Activated T-cell treated with anti-CD3 and anti-CD28 coated beads, Interleukin-2, amount 50 U/mL, for 4 hours (primary cell): ENCODE data around the gene NFKBIE. TPM values are rescaled to one million over a fixed set of nuclear protein-coding genes. Genes with fewer than 3 reads are reported as not detected.
"Not testable (repeated sequence)": the region's sequence is repeated elsewhere in the genome, so short reads cannot be mapped to it uniquely, and the experiment has no call there.

Experiments
- ATAC-seq, 2 donors: fragments of 200-7000 bp; cut with Tn5 transposase; one replicate each; pipeline ENCODE4 v1.10.0; 2021
- DNase-seq: peaks from one replicate; pipeline ENCODE4 v3.0.0-alpha.2; 2020
- H3K27me3 Mint-ChIP-seq: one replicate; pipeline ENCODE4 v1.8.0; 2021; ENCODE audit warnings: low read depth, mixed read lengths
- H3K36me3 Mint-ChIP-seq: one replicate; pipeline ENCODE4 v1.8.0; 2022; ENCODE audit warnings: mixed read lengths; ENCODE audit not compliant: insufficient read depth
- H3K4me1 Mint-ChIP-seq: one replicate; pipeline ENCODE4 v1.8.0; 2021; ENCODE audit warnings: low read depth, mixed read lengths
- H3K4me3 Mint-ChIP-seq: one replicate; pipeline ENCODE4 v1.8.0; 2021; ENCODE audit warnings: mild to moderate bottlenecking, moderate library complexity, mixed read lengths
- H3K9me3 Mint-ChIP-seq: one replicate; pipeline ENCODE4 v1.8.0; 2021; ENCODE audit warnings: mixed read lengths
- total RNA-seq, 3 donors: library from RNA; stranded (reverse); gene quantifications; one replicate each; pipeline ENCODE4 v1.2.1, GENCODE V29; 2021

Gene NFKBIE, protein sequence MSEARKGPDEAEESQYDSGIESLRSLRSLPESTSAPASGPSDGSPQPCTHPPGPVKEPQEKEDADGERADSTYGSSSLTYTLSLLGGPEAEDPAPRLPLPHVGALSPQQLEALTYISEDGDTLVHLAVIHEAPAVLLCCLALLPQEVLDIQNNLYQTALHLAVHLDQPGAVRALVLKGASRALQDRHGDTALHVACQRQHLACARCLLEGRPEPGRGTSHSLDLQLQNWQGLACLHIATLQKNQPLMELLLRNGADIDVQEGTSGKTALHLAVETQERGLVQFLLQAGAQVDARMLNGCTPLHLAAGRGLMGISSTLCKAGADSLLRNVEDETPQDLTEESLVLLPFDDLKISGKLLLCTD
- 10 to 100 TPM; 30.0 to 36.4 (median 33.1) TPM for total RNA-seq

- Mint-ChIP-seq H3K36me3 (peaks cover 13% of the 10 kb centered on the region), H3K27me3 (peaks cover 17% of the 10 kb centered on the region), H3K9me3 (no peaks in the 10 kb centered on the region), H3K4me1 (peaks cover 50% of the 10 kb centered on the region), H3K4me3 (peak within 1 kb of the TSS; percentile 98)
- ATAC-seq (peak; percentile 71 to 73), DNase-seq (peak; percentile 96)
Measured at GRCh38 chr6:44265007-44265721, at the start of gene NFKBIE. NFKBIE (minus strand) TSS chr6:44265551; CDS start chr6:44265346, 205 bp downstream.

GRCh38 chr6:44314657-44315056 lies 49.3 kb upstream of the NFKBIE start:
- H3K4me3 Mint-ChIP-seq, DNase-seq, H3K9me3 Mint-ChIP-seq, ATAC-seq: not testable (repeated sequence)
- H3K4me1 Mint-ChIP-seq: peaks cover 15% of the 10 kb centered on the region
- peaks cover 19% of the 10 kb centered on the region for H3K36me3 Mint-ChIP-seq
- peaks cover 22% of the 10 kb centered on the region for H3K27me3 Mint-ChIP-seq

DNA sequence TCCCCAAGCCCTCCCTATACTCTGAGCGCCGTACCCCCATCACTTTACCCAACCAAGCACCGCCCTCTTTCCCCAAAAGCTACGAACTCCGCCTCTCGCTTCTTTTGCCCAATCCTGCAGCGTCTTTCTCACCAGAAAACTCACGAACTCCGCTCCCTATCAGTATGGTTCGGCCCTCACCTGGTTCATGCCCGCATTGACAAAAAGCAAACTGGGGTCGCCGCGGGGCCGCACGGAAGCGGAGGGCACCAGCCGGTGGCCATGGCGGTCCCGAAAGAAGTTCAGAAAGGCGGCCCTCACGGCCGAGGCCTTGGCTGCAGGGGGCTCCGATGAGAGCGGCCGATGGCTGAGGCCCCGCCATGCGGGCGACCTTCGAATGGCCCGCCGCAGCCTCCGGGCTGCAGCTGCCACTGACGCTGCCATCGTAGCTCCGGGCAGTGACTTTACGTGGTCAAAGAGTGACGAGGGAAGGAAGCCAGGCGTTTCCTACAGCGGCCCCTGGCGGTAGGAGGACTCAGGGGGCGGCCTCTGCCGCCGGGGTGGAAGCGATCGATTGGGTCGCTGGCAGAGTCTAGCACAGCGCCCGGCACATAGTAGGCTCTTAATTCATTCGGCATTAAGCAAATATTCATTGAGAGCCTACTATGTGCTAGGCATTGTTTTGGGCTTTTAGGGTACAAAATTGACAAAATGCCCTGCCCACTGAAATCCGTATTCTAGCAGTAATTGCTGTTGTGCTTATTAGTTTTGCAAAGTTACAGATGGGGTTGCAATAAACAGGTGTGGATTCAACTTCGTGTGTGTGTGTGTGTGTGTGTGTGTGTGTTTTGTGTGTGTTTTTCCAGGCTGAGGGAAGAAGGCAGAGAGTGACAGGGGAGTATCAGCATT lies 47.8 kb upstream of the NFKBIE start, which contains the start of gene AARS2:
AARS2 (minus strand) TSS at position 447 of the 888 bp plus-strand sequence; CDS start at position 423, 24 bp downstream.
- Mint-ChIP-seq H3K4me1 (peaks cover 15% of the 10 kb centered on the region), H3K27me3 (peaks cover 7% of the 10 kb centered on the region), H3K9me3 (no peaks in the 10 kb centered on the region), H3K4me3 (peak within 1 kb of the TSS; percentile 99), H3K36me3 (peaks cover 27% of the 10 kb centered on the region)
- ATAC-seq: peak; percentile 93 to 99
- DNase-seq: peak; percentile 93

- no peaks in the 10 kb centered on the region for H3K27me3 Mint-ChIP-seq
- ATAC-seq: no peak
- H3K9me3 Mint-ChIP-seq: no peaks in the 10 kb centered on the region
- peaks cover 34% of the 10 kb centered on the region for H3K36me3 Mint-ChIP-seq
- no peak for DNase-seq
- H3K4me3 Mint-ChIP-seq: peak overlapping the region; percentile 99
- peaks cover 15% of the 10 kb centered on the region for H3K4me1 Mint-ChIP-seq
Measured at GRCh38 chr6:44311767-44312166, 46.4 kb upstream of the NFKBIE start.

DNA sequence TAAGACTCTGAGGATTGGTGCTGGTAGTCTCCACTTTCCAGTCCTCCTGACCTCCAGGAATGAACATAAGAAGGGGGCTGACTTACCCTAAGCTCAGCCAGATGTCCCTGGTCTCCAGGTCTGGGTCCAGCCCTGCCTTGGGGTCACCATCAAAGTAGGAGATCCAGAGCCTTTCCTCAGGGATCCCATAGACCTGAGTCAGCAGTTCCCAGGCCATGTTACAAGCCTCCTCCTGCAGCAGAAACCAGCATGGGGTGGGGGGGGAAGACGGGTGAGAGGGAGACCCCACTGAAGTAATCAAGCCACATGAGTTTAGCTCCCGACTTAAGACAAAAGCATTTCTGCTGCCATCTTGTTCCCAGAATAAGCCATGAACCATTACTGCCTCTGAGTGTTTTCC lies 46.0 kb upstream of the NFKBIE start:
- ATAC-seq (no peak), DNase-seq (no peak)
- Mint-ChIP-seq H3K36me3 (peaks cover 34% of the 10 kb centered on the region), H3K4me3 (peak overlapping the region; percentile 99), H3K4me1 (peaks cover 15% of the 10 kb centered on the region), H3K9me3 (no peaks in the 10 kb centered on the region), H3K27me3 (no peaks in the 10 kb centered on the region)

- no peak for DNase-seq
- Mint-ChIP-seq H3K4me1 (peaks cover 15% of the 10 kb centered on the region), H3K4me3 (peak overlapping the region; percentile 42), H3K27me3 (no peaks in the 10 kb centered on the region), H3K9me3 (no peaks in the 10 kb centered on the region), H3K36me3 (peaks cover 41% of the 10 kb centered on the region)
- ATAC-seq: no peak
Measured at GRCh38 chr6:44310241-44310640, 44.9 kb upstream of the NFKBIE start.

DNA sequence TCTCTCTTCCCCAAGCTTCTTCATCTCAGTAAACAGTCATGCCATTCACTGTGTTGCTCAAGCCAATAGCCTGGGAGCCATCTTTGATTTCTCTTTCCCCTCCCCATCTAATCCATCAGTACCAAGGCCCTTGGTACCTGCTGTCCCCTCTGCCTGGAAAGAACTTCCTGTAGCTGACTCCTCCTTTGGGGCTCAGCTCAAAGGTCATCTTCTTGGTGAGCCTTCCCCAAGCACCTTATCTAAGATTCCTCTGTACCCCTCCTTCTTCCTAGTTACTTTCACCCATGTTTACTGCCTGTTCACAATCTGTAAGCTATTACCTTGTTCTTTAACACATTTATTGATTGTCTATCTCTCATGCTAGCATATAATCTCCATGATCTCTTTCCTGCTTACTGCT lies 44.3 kb upstream of the NFKBIE start:
- Mint-ChIP-seq H3K4me3 (no peak overlapping the region), H3K27me3 (no peaks in the 10 kb centered on the region), H3K36me3 (peaks cover 41% of the 10 kb centered on the region), H3K9me3 (no peaks in the 10 kb centered on the region), H3K4me1 (peaks cover 15% of the 10 kb centered on the region)
- DNase-seq (no peak), ATAC-seq (no peak)

GRCh38 chr6:44309092-44309491 lies 43.7 kb upstream of the NFKBIE start:
- Mint-ChIP-seq H3K4me1 (peaks cover 15% of the 10 kb centered on the region), H3K9me3 (no peaks in the 10 kb centered on the region), H3K36me3 (peaks cover 41% of the 10 kb centered on the region), H3K27me3 (no peaks in the 10 kb centered on the region), H3K4me3 (no peak overlapping the region)
- DNase-seq (no peak), ATAC-seq (no peak)

DNA sequence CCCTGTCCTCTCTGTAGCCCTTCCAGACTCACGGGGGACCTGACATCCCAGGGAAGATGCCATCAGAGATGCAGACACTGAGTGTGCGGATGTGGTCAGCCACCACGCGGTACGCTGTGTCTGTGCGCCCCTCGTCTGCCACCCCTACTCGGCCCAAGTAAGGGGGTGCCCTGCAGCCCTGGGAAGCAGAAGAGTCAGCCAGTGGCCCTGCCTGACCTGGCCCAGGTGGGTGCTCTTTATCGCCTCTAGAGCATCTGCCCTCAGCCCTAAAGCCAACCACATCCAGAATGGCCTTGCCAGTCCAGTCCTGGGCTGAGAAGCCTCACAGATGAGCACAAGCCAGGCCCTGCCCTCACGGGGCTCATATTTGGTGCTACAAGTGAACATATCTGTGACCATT lies 41.9 kb upstream of the NFKBIE start:
- H3K4me1 Mint-ChIP-seq: peaks cover 10% of the 10 kb centered on the region
- no peak overlapping the region for H3K4me3 Mint-ChIP-seq
- no peaks in the 10 kb centered on the region for H3K9me3 Mint-ChIP-seq
- peaks cover 46% of the 10 kb centered on the region for H3K36me3 Mint-ChIP-seq
- no peak for DNase-seq
- ATAC-seq: no peak
- H3K27me3 Mint-ChIP-seq: no peaks in the 10 kb centered on the region

GRCh38 chr6:44306710-44307109 lies 41.4 kb upstream of the NFKBIE start:
- DNase-seq (no peak), ATAC-seq (no peak)
- H3K4me1 Mint-ChIP-seq: peaks cover 4% of the 10 kb centered on the region
- no peaks in the 10 kb centered on the region for H3K27me3 Mint-ChIP-seq
- peaks cover 49% of the 10 kb centered on the region for H3K36me3 Mint-ChIP-seq
- no peak overlapping the region for H3K4me3 Mint-ChIP-seq
- H3K9me3 Mint-ChIP-seq: no peaks in the 10 kb centered on the region

GRCh38 chr6:44305200-44305725 lies 39.9 kb upstream of the NFKBIE start:
- ATAC-seq: no peak
- Mint-ChIP-seq H3K9me3 (no peaks in the 10 kb centered on the region), H3K36me3 (peaks cover 48% of the 10 kb centered on the region), H3K4me1 (peaks cover 2% of the 10 kb centered on the region), H3K27me3 (no peaks in the 10 kb centered on the region), H3K4me3 (no peak overlapping the region)
- no peak for DNase-seq

GRCh38 chr6:44304282-44305199 lies 39.2 kb upstream of the NFKBIE start:
- Mint-ChIP-seq H3K27me3 (no peaks in the 10 kb centered on the region), H3K4me3 (no peak overlapping the region), H3K4me1 (no peaks in the 10 kb centered on the region), H3K36me3 (peaks cover 43% of the 10 kb centered on the region), H3K9me3 (no peaks in the 10 kb centered on the region)
- DNase-seq (peak; percentile 41), ATAC-seq (peak; percentile 70 to 77)

- Mint-ChIP-seq H3K4me3 (no peak overlapping the region), H3K9me3 (no peaks in the 10 kb centered on the region), H3K4me1 (no peaks in the 10 kb centered on the region), H3K27me3 (no peaks in the 10 kb centered on the region), H3K36me3 (peaks cover 38% of the 10 kb centered on the region)
- ATAC-seq: no peak
- DNase-seq: no peak
Measured at GRCh38 chr6:44303842-44304241, 38.5 kb upstream of the NFKBIE start.
